HG02571 (cell line): ENCODE data around the gene UFSP1.

Experiments
- ATAC-seq: cut with Tn5 transposase; IDR thresholded peaks from one replicate; pipeline ENCODE4 v1.9.1; 2021; ENCODE audit warnings: mild to moderate bottlenecking, moderate library complexity; ENCODE audit not compliant: unreplicated experiment

The UFSP1 gene

DNA sequence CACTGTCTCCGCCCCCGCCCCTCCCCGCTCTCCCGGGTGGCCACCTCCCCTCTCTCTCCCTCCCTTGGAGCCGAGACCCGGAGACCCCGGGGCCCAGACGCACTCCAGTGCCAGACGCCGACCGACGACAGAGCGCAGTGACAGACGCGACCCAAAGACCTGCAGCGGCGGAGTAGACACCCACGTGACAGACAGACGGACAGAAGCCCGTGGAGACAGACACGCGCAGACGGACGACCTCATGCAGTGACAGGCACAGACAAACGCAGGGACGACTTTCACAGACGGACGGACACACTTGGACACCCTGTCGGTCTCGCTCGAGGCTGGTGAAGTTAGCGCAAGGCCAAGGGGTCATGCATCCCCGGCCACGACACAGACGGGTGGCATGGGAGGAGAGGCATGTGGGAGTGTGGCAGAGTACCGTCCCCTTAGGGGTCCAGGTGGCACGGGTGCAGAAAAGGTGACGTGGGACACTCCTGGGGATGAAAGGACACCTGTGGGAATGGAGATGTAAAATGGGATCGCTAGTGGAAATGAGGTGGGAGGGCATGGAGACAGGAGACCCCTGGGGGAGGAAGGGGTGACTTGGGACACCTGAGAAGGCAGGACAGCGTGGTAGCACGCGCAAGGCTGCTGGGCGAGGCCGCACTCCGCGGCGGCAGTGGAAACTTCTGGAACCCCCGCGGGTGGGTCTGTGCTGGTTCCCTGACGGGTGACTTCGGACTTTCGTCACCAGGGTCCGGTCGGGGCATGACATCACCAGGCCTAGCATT lies 6.6 kb upstream of the UFSP1 start:
- no peak for ATAC-seq

DNA sequence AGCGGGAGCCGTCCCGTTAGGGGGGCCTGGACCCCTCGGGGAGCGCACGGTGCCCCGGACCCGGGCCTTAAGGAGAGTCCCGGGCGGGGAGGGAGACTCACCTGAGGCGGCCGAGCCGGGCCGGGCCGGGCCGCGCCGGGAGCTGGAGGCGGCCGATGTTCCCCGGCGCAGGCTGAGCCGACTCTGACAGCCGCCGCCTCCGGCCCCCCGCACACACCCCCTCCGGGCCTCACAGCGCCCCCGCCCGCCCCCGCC lies 6.1 kb upstream of the UFSP1 start, which contains the start of gene ACHE:
ACHE (minus strand) TSS at position 188 of the 255 bp plus-strand sequence. CDS start 1,656 bp downstream, outside the sequence.
- no peak for ATAC-seq

DNA sequence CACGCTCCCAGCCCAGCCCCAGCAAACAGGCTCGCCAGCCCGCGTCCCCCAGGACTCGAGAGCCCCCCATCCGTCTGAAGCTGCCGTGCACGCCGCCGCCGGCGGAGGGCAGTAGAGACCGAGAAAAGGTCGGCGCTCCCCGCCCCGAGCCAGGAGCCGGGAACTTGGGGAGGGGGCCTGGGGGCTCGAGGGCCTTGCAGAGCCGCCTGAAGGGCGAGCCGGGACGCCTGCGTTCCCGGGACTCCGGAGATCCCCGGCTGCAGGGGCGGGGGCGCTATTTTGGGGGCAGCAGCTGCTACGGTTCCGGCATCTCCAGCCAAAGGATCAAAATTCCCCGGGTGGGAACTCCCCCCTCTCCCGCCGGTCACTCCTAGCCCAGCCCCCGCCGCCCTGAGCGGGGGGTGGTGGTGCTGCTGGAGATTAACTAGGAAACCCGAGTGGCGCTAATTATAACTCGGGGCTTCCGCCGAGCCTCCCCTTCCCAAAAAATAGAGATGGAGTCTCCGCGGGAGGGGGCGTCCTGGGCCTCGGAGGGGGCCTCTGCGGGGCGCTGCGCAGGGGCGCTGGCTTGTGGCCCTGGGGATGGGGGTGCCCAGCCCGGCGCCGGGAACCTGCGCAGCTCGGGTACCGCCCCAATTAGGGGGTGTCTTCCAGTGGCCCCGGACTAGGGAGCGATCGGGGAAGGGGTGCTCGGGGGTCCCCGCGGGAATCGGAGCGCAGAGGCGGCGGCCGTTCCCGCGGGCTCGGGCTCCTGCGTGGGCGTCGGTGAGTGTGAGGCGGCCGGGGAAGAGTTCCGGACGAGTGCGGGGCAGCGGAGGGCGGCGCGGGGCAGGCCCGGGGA lies 5.6 kb upstream of the UFSP1 start:
- no peak for ATAC-seq

DNA sequence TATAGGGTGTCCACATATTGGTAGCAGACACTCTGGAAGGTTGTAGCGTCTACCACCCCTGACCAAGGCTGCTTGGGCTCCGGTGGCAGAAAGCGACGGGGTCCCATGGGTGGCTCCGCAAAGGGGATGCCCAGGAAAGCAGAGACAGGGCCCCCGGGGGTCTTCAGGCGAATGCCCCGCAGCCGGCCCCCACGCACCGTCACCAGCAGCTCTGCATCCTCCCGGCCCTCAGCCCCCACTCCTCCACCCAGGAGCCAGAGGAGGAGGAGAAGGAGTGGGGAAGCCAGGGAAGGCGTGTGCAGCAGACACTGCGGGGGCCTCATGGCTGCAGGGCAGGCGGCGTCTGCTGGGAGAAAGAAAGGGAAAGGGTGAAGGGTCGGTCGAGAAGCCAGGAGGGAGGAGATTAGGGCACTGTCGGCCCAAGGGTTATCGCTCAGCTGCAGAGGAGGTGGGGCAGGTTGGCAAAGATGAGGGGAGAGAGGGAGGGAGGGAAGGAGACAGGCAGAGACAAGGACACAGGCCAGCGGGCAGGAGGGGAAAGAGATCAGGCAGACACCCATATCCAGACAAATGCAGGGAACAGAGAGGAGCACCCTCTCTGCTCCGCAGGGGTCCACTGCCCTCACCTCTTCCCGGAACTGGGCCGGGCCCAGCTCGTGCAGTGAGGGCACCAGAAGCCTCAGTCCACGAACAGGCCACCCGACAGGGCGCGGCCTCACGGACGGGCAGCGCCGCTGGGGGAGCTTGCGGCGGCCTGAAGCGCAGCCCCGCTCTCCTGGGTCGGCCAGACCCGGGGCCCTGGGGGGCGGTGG lies 4.6 kb upstream of the UFSP1 start:
- ATAC-seq: no peak

DNA sequence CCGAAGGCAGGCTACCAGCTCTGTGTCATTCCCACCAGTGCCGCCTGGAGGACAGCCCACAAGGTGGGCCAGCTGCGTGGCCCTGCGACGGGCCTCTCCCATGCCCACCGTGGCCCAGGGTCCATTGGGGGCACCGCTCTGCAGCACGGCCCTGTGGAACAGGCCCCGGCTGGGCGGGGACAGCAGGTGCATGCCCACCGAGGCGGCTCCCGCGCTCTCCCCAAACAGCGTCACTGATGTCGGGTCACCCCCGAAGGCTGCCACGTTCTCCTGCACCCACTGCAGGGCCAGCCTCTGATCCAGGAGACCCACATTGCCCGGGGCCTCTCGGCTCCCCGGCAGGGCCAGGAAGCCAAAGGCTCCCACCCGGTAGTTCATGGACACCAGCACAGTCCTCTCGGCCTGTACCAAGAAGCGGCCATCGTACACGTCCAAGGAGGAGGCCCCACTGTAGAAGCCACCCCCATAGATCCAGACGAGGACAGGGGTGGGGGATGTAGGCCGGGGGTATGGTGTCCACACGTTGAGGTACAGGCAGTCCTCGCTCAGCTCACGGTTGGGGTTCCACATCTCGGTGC lies 3.9 kb upstream of the UFSP1 start:
- ATAC-seq: no peak

DNA sequence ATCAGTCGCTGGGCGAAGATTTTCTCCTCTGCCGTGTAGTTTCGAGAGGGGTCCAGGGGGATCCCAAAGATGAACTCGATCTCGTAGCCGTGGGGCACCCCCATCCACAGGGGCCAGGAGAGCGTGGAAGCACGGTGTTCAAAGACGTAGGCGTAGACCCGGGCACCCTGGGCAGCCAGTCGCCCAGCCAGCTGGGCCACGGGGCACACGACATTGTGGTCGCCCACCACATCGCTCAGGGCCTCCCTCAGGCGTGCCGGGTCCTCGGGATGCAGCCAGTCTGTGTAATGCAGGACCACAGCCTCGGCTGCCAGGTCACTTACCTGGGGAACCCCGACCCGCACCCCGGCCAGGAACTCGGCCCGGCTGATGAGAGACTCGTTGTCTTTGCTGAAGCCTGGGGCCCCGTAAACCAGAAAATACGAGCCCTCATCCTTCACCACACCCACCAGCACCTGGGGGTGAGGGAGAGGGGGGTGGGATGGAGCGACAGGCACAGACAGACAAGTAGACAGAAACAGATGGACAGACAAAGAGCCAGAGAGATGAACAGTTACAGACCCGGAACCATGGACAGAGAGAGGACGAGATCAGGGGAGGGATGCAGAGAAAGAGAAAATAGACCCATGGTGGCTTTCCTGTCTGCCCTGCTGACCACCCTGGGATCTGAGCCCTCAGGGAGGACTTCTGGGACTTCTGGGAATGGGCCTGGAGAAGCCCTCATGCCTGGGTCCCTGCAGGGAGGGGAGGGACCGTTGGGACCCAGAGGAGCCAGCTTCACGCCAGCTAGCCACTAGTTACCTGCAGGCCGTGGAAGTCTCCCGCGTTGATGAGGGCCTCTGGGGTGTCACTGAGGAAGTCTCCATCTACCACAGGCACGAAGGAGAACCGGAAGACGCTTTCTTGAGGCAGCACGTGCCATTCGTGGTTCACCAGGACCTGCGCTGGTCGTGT lies 3.1 kb upstream of the UFSP1 start:
- no peak for ATAC-seq

DNA sequence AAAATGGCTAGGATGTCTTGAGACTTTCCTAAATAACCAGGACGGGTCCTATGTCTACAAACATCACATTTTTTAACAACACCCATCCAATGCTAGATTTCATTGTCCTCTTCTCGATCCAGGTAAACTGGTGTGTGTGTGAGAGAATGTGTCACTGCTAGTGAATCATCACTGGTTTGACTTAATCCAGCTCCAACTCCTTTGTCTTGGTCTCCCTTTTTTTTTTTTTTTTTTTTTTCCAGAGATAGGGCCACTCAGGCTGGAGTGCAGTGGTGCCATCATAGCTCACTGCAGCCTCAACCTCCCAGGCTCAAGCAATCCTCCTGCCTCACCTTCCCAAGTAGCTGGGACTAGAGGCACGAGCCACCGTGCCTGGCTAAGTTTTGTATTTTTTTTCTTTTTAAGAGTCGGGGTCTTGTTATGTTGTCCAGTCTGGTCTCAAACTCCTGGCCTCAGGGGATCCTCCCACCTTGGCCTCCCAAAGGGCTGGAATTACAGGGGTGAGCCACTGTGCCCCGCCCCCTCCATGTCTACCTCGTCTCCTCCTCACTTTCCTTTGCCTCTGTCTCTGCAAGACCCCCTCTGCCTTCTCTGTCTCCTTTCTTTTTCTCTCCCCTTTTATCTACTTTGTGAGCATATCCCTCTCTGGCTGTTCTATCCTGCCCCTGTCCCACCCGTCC lies 2.2 kb upstream of the UFSP1 start:
- no peak for ATAC-seq

DNA sequence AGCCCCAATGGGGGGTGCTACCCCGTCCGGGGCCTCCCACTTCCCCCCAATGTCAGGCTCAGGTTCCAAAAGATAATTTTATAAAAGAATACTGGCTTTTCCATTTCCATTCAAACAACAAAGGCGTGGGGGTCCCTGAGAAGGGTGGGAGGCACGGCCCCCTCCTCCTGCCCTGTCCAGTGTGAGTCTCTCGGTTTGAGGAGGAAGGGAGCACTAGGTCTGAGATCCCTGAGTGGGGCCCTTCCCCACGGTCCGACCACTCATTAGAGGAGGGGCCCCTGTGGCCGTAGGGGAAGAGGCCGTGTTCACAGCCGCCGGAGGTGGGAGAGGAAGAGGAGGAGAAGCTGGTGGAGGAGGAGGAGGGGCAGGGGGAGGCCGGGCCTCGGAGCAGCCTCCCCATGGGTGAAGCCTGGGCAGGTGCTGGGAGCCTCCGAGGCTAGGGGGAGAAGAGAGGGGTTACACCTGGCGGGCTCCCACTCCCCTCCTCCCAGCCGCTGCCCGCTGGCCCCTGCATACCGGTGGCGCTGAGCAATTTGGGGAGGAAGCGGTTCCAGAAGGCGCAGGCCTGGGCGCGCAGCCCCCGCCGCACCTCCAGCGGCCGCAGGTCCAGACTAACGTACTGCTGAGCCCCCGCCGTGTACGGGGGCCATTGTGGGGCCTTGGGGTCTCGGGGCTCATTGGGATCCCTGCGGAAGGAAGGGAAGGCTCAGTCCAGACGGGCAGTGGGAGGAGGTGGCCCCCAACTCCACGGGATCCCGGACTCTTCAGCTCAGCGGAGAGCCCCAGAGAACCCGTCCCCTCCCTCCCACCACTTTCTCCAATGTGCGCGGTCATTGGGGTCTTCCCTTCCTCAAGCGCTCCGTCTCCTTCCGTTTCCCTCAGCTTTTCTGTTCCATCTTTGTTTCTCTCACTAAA lies 1.4 kb upstream of the UFSP1 start:
- no peak for ATAC-seq

DNA sequence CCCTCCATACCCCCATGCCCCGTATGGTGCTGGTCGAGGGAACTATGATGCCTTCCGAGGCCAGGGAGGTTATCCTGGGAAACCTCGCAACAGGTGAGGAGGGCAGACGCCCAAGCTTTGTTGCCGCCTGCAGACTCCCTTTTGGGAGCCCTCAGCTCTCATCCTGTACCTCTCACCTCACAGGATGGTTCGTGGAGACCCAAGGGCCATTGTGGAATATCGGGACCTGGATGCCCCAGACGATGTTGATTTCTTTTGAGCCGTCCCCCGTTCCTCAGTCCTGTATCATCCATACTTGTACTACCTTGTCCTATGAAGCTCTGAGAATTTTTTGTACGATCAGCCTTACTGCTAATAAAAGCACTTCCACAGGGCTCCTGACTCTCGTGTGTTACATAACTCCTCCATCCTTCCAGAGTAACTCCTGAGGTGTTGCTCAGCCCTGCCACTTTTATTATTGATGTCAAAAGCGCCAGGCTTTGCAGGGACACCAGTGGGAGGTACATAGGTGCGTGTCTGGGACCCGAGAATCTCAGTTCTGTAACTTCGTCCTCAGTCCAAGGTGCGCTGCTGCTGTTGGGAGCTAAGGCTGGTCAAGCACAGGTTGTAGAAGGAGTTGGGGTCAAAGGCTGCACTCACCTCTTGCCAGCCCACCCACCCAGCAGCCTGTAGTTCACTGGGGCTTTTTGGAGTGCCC lies 1.1 kb downstream of the UFSP1 start:
- ATAC-seq: no peak

DNA sequence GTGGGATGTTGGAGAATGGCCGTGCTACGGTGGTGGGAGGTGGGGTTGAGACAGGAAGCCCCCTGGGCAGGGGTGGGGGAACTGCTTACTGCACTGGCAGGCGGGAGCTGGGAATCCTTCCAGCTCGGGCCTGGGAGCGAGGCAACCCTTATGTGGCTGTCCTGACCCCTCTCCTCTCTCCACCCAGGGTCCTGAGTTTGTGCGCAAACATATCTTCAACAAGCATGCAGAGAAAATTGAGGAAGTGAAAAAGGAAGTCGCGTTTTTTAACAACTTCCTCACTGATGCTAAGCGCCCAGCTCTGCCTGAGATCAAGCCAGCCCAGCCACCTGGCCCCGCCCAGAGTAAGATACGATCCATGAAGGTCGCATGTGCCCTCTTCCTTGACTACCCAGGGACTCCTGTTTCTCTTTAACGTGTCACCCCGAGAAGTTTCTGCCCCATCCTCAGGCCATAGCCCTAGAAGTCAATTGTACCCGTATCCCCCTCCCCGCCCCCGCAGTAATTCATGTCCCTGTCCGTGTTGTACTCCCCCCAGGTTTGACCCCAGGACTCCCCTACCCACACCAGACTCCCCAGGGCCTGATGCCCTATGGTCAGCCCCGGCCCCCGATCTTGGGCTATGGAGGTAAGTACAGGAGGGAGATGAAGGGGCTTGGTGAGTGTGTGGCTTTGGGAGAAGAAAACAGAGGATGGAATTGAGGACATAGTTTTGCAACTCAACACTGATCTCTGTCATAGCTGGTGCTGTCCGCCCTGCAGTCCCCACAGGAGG lies 1.8 kb downstream of the UFSP1 start:
- no peak for ATAC-seq

DNA sequence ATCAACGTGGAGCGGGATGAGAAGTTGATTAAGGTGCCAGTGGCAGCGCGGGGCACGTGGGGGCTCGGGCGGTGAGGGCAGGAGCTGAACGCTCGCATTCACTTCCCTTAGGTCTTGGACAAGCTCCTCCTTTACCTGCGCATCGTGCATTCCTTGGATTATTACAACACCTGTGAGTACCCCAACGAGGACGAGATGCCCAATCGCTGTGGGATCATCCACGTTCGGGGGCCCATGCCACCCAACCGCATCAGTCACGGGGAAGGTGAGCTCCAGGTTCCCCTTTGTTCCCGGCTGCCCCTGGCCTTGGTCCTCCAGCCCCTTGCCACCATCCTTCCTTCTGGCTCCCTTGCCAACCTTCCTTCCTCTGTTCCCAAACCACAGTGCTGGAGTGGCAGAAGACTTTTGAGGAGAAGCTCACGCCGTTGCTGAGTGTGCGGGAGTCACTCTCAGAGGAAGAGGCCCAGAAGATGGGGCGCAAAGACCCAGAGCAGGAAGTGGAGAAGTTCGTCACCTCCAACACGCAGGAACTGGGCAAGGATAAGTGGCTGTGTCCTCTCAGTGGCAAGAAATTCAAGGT lies 2.5 kb downstream of the UFSP1 start:
- ATAC-seq: no peak

DNA sequence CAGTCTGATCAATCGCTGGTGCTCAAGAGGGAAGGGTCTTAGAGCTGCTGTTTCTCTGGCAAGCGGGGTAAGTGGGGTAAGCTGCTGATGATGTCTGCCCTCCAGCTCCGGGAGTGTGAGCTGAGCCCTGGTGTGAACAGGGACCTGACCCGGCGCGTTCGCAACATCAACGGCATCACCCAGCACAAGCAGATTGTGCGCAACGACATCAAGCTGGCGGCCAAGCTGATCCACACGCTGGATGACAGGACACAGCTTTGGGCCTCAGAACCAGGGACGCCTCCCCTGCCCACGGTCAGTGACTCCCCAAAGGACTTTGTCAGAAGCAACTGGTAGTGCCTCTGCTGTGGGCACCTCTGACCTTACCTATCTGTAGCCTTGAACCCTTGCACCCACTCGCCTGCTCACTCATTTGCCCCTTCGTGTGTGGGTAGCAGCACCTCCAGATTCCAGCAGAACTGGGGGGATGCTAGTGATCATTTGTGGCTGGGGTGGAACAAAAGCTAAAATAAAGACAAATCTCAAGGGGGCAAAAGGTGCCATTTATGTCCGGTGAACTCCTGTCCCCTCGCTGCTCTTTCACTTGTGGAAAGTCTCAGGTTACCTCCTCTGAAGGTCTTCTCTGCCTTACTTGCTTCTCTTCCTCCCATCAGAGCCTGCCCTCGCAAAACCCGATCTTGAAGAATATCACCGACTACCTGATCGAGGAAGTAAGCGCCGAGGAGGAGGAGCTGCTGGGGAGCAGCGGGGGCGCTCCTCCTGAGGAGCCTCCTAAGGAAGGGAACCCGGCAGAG lies 3.2 kb downstream of the UFSP1 start:
- no peak for ATAC-seq

DNA sequence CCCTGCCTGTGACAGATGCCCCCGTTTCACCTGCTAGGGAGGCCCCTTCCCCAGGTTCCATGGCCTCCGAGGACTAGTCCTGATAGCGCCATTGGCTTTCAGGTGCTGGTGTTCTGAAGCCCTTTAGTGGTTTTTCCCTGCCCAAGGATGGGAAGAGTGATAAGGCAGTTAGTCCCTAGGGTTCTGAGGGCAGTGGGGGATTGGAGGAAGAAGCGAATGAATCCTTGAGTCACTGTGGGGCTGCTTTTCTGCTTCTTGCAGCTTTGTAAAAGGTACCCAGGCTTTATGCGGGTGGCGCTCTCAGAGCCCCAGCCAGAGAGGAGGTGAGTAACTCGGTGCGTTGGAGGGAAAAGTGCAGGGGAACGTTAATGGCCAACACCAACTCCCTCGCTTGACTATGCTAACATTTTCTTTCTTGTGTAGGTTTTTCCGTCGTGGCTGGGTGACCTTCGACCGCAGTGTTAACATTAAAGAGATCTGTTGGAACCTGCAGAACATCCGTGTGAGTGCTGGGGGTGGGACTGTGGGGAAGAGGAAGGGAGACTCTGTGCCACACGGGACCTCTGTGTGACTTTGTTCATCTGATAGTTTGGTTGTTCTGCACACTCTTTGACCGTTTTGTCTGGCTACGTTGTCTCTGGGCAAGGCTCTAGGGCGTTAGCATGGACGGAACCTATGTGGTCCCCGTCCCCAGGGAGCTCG lies 3.9 kb downstream of the UFSP1 start:
- no peak for ATAC-seq

DNA sequence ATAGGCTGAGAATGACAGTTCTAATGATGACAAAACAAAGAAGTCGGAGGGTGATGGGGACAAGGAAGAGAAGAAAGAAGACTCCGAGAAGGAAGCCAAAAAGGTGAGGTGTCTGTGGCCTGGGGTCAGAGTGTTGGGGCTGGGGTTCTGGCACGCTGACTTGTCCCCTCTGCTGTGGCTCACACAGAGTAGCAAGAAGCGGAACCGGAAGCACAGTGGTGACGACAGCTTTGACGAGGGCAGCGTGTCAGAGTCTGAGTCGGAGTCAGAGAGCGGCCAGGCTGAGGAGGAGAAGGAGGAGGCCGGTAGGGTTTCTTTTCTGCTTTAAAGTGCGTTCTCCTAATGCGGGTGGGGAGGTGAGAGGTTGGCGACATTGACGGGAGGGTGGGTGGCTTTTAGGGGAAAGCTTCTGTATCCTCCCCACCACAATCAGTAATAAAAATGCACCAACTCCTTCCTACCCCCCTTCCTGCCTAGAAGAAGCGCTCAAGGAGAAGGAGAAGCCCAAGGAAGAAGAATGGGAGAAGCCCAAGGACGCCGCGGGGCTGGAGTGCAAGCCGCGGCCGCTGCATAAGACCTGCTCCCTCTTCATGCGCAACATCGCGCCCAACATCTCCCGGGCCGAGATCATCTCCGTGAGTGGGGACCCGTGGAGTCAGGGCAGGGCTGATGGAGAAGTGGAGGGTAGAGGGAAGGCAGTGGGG lies 4.6 kb downstream of the UFSP1 start:
- ATAC-seq: no peak
